HG03045 (cell line): ENCODE data around the gene JAZF1.
"Not testable (repeated sequence)": the region's sequence is repeated elsewhere in the genome, so short reads cannot be mapped to it uniquely, and the experiment has no call there.

Experiments
- ATAC-seq: cut with Tn5 transposase; IDR thresholded peaks from one replicate; pipeline ENCODE4 v1.9.1; 2021; ENCODE audit warnings: mild to moderate bottlenecking, moderate library complexity; ENCODE audit not compliant: unreplicated experiment

Gene JAZF1

GRCh38 chr7:28017372-28017771, 163.2 kb downstream of the JAZF1 start:
- ATAC-seq: no peak

- no peak for ATAC-seq
These were observed 164.3 kb downstream of the JAZF1 start for GRCh38 chr7:28016297-28016696.

- ATAC-seq: no peak
These were observed 165.4 kb downstream of the JAZF1 start for GRCh38 chr7:28015169-28015568.

- not testable (repeated sequence) for ATAC-seq
These were observed 166.3 kb downstream of the JAZF1 start for GRCh38 chr7:28014340-28014739.

- ATAC-seq: no peak
These were observed 167.2 kb downstream of the JAZF1 start for GRCh38 chr7:28013441-28013840.

- ATAC-seq: no peak
These were observed 167.6 kb downstream of the JAZF1 start for GRCh38 chr7:28013019-28013418.

- no peak for ATAC-seq
These were observed 171.7 kb downstream of the JAZF1 start for GRCh38 chr7:28008911-28009310.

- no peak for ATAC-seq
These were observed 172.4 kb downstream of the JAZF1 start for GRCh38 chr7:28008171-28008570.

GRCh38 chr7:28006491-28006890, 174.1 kb downstream of the JAZF1 start:
- no peak for ATAC-seq

GRCh38 chr7:28005847-28006231, 174.8 kb downstream of the JAZF1 start:
- ATAC-seq: no peak

GRCh38 chr7:28005075-28005846, 175.3 kb downstream of the JAZF1 start:
- ATAC-seq: no peak

- no peak for ATAC-seq
These were observed 177.2 kb downstream of the JAZF1 start for GRCh38 chr7:28003408-28003807.

GRCh38 chr7:28002638-28003037, 178.0 kb downstream of the JAZF1 start:
- ATAC-seq: no peak

- no peak for ATAC-seq
These were observed 178.7 kb downstream of the JAZF1 start for GRCh38 chr7:28001896-28002295.

GRCh38 chr7:27999829-28000228, 180.8 kb downstream of the JAZF1 start:
- no peak for ATAC-seq

- no peak for ATAC-seq
These were observed 182.2 kb downstream of the JAZF1 start for GRCh38 chr7:27998382-27998781.

GRCh38 chr7:27997188-27997707, 183.3 kb downstream of the JAZF1 start:
- ATAC-seq: no peak

GRCh38 chr7:27996141-27996540, 184.5 kb downstream of the JAZF1 start:
- ATAC-seq: no peak

- no peak for ATAC-seq
These were observed 185.4 kb downstream of the JAZF1 start for GRCh38 chr7:27995228-27995627.

GRCh38 chr7:27994639-27995038, 186.0 kb downstream of the JAZF1 start:
- no peak for ATAC-seq

GRCh38 chr7:27992755-27993493, 187.7 kb downstream of the JAZF1 start:
- ATAC-seq: no peak

GRCh38 chr7:27992097-27992496, 188.5 kb downstream of the JAZF1 start:
- ATAC-seq: no peak
